ENCODE measurements around the gene KDM5B. TPM values are rescaled to one million over a fixed set of nuclear protein-coding genes. Genes with fewer than 3 reads are reported as not detected.

Gene KDM5B
- total RNA-seq, 2 experiments from 2014 or later = not detected

DNA sequence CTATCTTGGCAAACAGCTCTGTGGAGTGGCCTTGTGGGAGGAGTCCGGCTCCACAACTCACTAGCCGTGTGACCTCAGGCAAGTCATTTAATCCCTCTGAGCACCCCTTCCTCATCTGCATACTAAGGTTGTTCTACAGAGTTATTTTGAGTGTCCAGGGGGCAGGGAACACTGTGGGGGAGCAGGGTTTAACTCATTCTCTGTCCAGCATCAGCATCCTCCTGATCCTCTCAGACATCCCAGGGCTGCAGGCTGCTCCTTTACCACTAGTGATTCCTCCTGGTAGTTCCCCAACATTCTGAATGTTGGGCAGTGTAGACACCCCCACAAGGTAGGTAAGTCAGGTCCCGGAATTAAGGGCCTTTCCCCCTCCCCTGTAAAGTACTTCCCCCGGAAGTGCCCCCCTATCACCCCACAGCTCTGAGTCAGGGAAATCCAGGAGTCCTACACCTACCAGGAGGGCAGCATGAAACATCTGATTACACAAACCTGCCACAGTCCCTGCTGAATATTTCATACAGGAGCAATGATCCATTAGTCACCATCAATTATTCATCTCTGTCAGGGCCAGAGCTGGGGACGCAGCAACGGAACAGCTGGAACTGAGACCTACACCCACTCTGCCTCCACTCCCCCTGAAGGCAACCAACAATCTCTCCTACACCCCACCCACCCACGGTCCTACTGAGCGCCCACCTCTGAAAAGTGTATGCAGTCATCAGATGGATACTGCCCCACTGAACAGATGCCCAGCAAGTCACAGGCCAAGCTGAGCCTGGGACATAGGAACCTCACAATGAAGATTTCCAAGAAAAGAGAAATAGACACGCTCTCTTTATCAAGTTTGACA is 118.5 kb downstream of the KDM5B start:
- no TSS peak for BruUV-seq (replicated peaks)

DNA sequence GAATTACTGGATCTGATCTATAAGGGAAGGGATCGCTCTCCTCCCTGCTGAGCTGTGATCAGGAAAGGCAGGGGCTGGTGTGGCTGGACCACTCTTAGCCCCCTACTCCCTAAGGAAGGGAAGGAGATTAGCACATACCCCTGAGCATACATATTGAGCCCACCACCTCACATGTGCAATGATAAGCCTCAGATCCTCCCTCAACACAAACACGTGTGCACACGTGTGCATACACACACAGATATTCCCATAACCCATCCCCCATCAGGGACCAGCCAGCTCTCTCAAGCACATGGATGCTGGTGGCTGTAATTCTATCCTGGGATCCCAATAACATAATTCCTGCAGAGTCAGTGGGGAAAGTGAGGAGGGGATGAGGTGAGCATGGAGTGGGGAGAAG is 119.1 kb downstream of the KDM5B start:
- BruUV-seq (replicated peaks) = no TSS peak
- H3K27ac ChIP-seq (ENCODE audit: low read depth, low read length, poor library complexity, severe bottlenecking) = no peak overlapping the region
- ChIA-PET CTCF (ENCODE audit: unreplicated experiment) (no interaction called here), POLR2A (no interaction called here)
- no peaks in the 10 kb centered on the region for H3K9me2 ChIP-seq (ENCODE audit: insufficient read depth, low read length)
- no peaks in the 10 kb centered on the region for H3K79me2 ChIP-seq (ENCODE audit: insufficient read depth, low read depth, low read length)
- no peaks in the 10 kb centered on the region for H3K36me3 ChIP-seq (ENCODE audit: insufficient read depth, low read length)
- TF ChIP-seq, protein P1, sequence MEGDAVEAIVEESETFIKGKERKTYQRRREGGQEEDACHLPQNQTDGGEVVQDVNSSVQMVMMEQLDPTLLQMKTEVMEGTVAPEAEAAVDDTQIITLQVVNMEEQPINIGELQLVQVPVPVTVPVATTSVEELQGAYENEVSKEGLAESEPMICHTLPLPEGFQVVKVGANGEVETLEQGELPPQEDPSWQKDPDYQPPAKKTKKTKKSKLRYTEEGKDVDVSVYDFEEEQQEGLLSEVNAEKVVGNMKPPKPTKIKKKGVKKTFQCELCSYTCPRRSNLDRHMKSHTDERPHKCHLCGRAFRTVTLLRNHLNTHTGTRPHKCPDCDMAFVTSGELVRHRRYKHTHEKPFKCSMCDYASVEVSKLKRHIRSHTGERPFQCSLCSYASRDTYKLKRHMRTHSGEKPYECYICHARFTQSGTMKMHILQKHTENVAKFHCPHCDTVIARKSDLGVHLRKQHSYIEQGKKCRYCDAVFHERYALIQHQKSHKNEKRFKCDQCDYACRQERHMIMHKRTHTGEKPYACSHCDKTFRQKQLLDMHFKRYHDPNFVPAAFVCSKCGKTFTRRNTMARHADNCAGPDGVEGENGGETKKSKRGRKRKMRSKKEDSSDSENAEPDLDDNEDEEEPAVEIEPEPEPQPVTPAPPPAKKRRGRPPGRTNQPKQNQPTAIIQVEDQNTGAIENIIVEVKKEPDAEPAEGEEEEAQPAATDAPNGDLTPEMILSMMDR (conservative IDR thresholded peaks at IDR 0.05; ENCODE audit: low read length) = no peak
- no peak for TF ChIP-seq EZH2phosphoT487 (IDR thresholded peaks at IDR 0.05; ENCODE audit: borderline replicate concordance, low read depth, low read length)
- DNase-seq (ENCODE audit: low spot score) = no peak
- no peaks in the 10 kb centered on the region for H3K9me3 ChIP-seq (ENCODE audit: low read length)
- intact Hi-C loops (cut with micrococcal nuclease; ENCODE audit: unreplicated experiment) = no loop called here
- H3K4me2 ChIP-seq (ENCODE audit: low read length) = no peak overlapping the region
- no peaks in the 10 kb centered on the region for H3K4me1 ChIP-seq (ENCODE audit: insufficient read depth, low read length, poor library complexity, severe bottlenecking)
- no peak overlapping the region for H3K4me3 ChIP-seq (ENCODE audit: low read depth, low read length, poor library complexity, severe bottlenecking)
- no peaks in the 10 kb centered on the region; the same call in 1 of the 2 replicates for H4K20me1 ChIP-seq (ENCODE audit: insufficient read depth, low read length)
- H2AFZ ChIP-seq (ENCODE audit: low read length) = no peak overlapping the region

More for the DNA sequence above, 118.5 kb downstream of the KDM5B start:
- Histone ChIP-seq H3K27ac (ENCODE audit: low read depth, low read length, poor library complexity, severe bottlenecking) (no peak overlapping the region), H3K4me2 (ENCODE audit: low read length) (no peak overlapping the region), H3K36me3 (ENCODE audit: insufficient read depth, low read length) (no peaks in the 10 kb centered on the region), H3K79me2 (ENCODE audit: insufficient read depth, low read depth, low read length) (no peaks in the 10 kb centered on the region), H4K20me1 (ENCODE audit: insufficient read depth, low read length) (no peaks in the 10 kb centered on the region; the same call in 1 of the 2 replicates), H3K4me3 (ENCODE audit: low read depth, low read length, poor library complexity, severe bottlenecking) (no peak overlapping the region), H3K9me3 (ENCODE audit: low read length) (no peaks in the 10 kb centered on the region), H3K9me2 (ENCODE audit: insufficient read depth, low read length) (no peaks in the 10 kb centered on the region), H3K4me1 (ENCODE audit: insufficient read depth, low read length, poor library complexity, severe bottlenecking) (no peaks in the 10 kb centered on the region), H2AFZ (ENCODE audit: low read length) (no peak overlapping the region)
- intact Hi-C loops (cut with micrococcal nuclease; ENCODE audit: unreplicated experiment) = no loop called here
- POLR2A ChIA-PET = interaction anchor here (0.7 kb wide), 1 partner anchor 16 kb away, joined by 3 read pairs; no protein-coding TSS in a partner anchor
- CTCF ChIA-PET (ENCODE audit: unreplicated experiment) = no interaction called here
- no peak for DNase-seq (ENCODE audit: low spot score)
- TF ChIP-seq, protein P1 (conservative IDR thresholded peaks at IDR 0.05; ENCODE audit: low read length) = no peak
- no peak for TF ChIP-seq EZH2phosphoT487 (IDR thresholded peaks at IDR 0.05; ENCODE audit: borderline replicate concordance, low read depth, low read length)

DNA sequence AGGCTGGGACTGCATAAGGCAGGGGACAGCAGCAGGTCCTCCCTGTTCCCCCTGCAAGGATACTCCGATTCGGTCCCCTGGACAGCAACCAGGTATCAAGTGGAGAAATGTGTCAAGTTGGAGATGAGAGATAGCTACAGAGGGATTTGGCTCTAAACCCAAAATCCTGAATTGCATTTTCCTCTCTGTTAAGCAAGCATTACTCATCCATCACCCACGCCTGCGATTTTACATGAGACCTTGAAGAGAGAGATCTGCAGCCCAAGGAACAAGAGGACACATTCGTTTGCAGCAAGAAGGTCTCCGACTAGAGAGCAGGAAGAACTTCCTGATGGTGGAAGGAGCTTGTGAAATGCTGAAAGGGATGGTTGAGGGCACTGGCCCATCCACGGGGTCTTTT is 119.8 kb downstream of the KDM5B start:
- H3K9me2 ChIP-seq (ENCODE audit: insufficient read depth, low read length) = no peaks in the 10 kb centered on the region
- no peak overlapping the region for H3K27ac ChIP-seq (ENCODE audit: low read depth, low read length, poor library complexity, severe bottlenecking)
- no peaks in the 10 kb centered on the region for H3K36me3 ChIP-seq (ENCODE audit: insufficient read depth, low read length)
- H3K79me2 ChIP-seq (ENCODE audit: insufficient read depth, low read depth, low read length) = no peaks in the 10 kb centered on the region
- no peak overlapping the region for H3K4me2 ChIP-seq (ENCODE audit: low read length)
- H3K4me3 ChIP-seq (ENCODE audit: low read depth, low read length, poor library complexity, severe bottlenecking) = no peak overlapping the region
- H2AFZ ChIP-seq (ENCODE audit: low read length) = no peak overlapping the region
- TF ChIP-seq EZH2phosphoT487 (IDR thresholded peaks at IDR 0.05; ENCODE audit: borderline replicate concordance, low read depth, low read length) = no peak
- TF ChIP-seq, protein P1 (conservative IDR thresholded peaks at IDR 0.05; ENCODE audit: low read length) = no peak
- H3K9me3 ChIP-seq (ENCODE audit: low read length) = no peaks in the 10 kb centered on the region
- ChIA-PET CTCF (ENCODE audit: unreplicated experiment) (no interaction called here), POLR2A (interaction anchor here (0.8 kb wide), 1 partner anchor 81 kb away, joined by 3 read pairs; no protein-coding TSS in a partner anchor)
- no TSS peak for BruUV-seq (replicated peaks)
- no peaks in the 10 kb centered on the region for H3K4me1 ChIP-seq (ENCODE audit: insufficient read depth, low read length, poor library complexity, severe bottlenecking)
- H4K20me1 ChIP-seq (ENCODE audit: insufficient read depth, low read length) = no peaks in the 10 kb centered on the region; the same call in 1 of the 2 replicates
- DNase-seq (ENCODE audit: low spot score) = no peak
- intact Hi-C loops (cut with micrococcal nuclease; ENCODE audit: unreplicated experiment) = no loop called here
